ENCODE results near the gene LIN28B. TPM values are rescaled to one million over a fixed set of nuclear protein-coding genes. Genes with fewer than 3 reads are reported as not detected.

LIN28B gene
- total and polyA plus RNA-seq, 2 experiments from 2014 or later, result 35.3 to 96.4 TPM

- no peak overlapping the region for H3K4me2 ChIP-seq
- H3K4me3 Mint-ChIP-seq, result no peak overlapping the region
- H3K4me3 ChIP-seq, result no peak overlapping the region
- no peaks in the 10 kb centered on the region for H3K4me1 ChIP-seq (ENCODE audit: insufficient read depth)
- H3K27ac ChIP-seq (ENCODE audit: low read depth), result no peak overlapping the region
- no peaks in the 10 kb centered on the region; the same call in 2 of the 3 replicates for H3K4me1 Mint-ChIP-seq
- H3K27me3 ChIP-seq (ENCODE audit: insufficient read depth), result no peaks in the 10 kb centered on the region
- DNase-seq (ENCODE audit: low spot score) (no peak), ATAC-seq (no peak)
- TF ChIP-seq REST (IDR thresholded peaks at IDR 0.05; ENCODE audit: unreplicated experiment) (no peak), POLR2AphosphoS5 (IDR thresholded peaks at IDR 0.05; ENCODE audit: low read depth) (no peak), JUNB (IDR thresholded peaks at IDR 0.05; ENCODE audit: unreplicated experiment) (no peak), ETS1 (IDR thresholded peaks at IDR 0.05) (no peak), EZH2phosphoT487 (IDR thresholded peaks at IDR 0.05; ENCODE audit: unreplicated experiment) (no peak), ZNF331 (CRISPR knock-in tag; IDR thresholded peaks at IDR 0.05; ENCODE audit: low read depth) (no peak), NANOG (IDR thresholded peaks at IDR 0.05; ENCODE audit: borderline replicate concordance) (no peak), EZH2 (IDR thresholded peaks at IDR 0.05; ENCODE audit: low read depth, unreplicated experiment) (no peak), ZNF114 (CRISPR knock-in tag; IDR thresholded peaks at IDR 0.05) (no peak), ZNF462 (CRISPR knock-in tag; IDR thresholded peaks at IDR 0.05) (no peak), CTCF (conservative IDR thresholded peaks at IDR 0.05; ENCODE audit: low read depth in 2 of 2) (no peak), CREB1 (CRISPR knock-in tag; IDR thresholded peaks at IDR 0.05; ENCODE audit: low read depth) (no peak), STAT1 (IDR thresholded peaks at IDR 0.05; ENCODE audit: unreplicated experiment) (no peak)
- no peaks in the 10 kb centered on the region for H3F3A ChIP-seq (replicated peaks; ENCODE audit: low read depth)
- no peak overlapping the region for H2AFZ ChIP-seq
- peaks cover 17% of the 10 kb centered on the region for H3K36me3 Mint-ChIP-seq (ENCODE audit: low read depth)
- H3K36me3 ChIP-seq (ENCODE audit: insufficient read depth), result peaks cover 5% of the 10 kb centered on the region; the same call in 1 of the 2 replicates
- H3K27ac Mint-ChIP-seq, result no peak overlapping the region; the same call in 1 of the 2 replicates
- H3K9me2 ChIP-seq (ENCODE audit: insufficient read depth), result no peaks in the 10 kb centered on the region
- no peaks in the 10 kb centered on the region; the same call in 1 of the 2 replicates for H4K20me1 ChIP-seq (replicated peaks; ENCODE audit: insufficient read depth)
- H3K79me2 ChIP-seq (replicated peaks; ENCODE audit: insufficient read depth), result peaks cover 40% of the 10 kb centered on the region; the same call in 1 of the 2 replicates
- no peaks in the 10 kb centered on the region for H3K9me3 Mint-ChIP-seq
- H3K27me3 Mint-ChIP-seq (ENCODE audit: insufficient read depth, low read depth, poor library complexity), result peaks cover 2% of the 10 kb centered on the region
These were observed 118.3 kb downstream of the LIN28B start for GRCh38 chr6:105075210-105075609.
